SK-N-SH (cell line): ENCODE measurements around the gene C16orf96. TPM values are rescaled to one million over a fixed set of nuclear protein-coding genes. Genes with fewer than 3 reads are reported as not detected.

Experiments used
- CTCF ChIA-PET: fragments of 300-600, 350-600 bp; formaldehyde crosslinking; extraction: SDS; loops from one replicate; lab custom pipeline; 2021; lab: Yijun Ruan, JAX
- POLR2A ChIA-PET: fragments of 350-600 bp; sonication (Branson Sonifier 250); formaldehyde crosslinking; extraction: SDS; loops from one replicate; lab custom pipeline; 2020; ENCODE audit warnings: antibody characterized with exemption, inconsistent platforms; lab: Yijun Ruan, JAX
- DNase-seq: peaks from one replicate; pipeline ENCODE4 v3.0.0; 2012
- H2AFZ ChIP-seq: fragments of 200-600 bp; sonication (generic); 2 replicates; pipeline ENCODE4 v1.8.1; 2016; ENCODE audit warnings: antibody characterized with exemption, mild to moderate bottlenecking, low read depth
- H3F3A ChIP-seq: fragments of 200-600 bp; sonication (generic); replicated peaks from 2 replicates; pipeline ENCODE3; 2016; ENCODE audit warnings: antibody characterized with exemption, mild to moderate bottlenecking; ENCODE audit not compliant: insufficient read depth
- H3K27ac ChIP-seq, 2 experiments: fragments of 200-500 bp in 1 of 2; fragments of 200-600 bp in 1 of 2; sonication (Bioruptor generic) in 1 of 2; sonication (generic), shearing (Covaris generic) in 1 of 2; 2 replicates each; pipeline versions ENCODE4 v1.5.1 to v1.6.1; 2014 to 2016; ENCODE audit warnings: low read depth in 2 of 2, inconsistent platforms in 1 of 2, low read length in 1 of 2, mild to moderate bottlenecking in 1 of 2, mixed read lengths in 1 of 2
- H3K27me3 ChIP-seq: fragments of 200-600 bp; sonication (generic), shearing (Covaris generic); 2 replicates; pipeline ENCODE4 v1.6.1; 2016; ENCODE audit warnings: mixed run types; ENCODE audit not compliant: insufficient read depth
- H3K36me3 ChIP-seq, 2 experiments: fragments of 200-500 bp in 1 of 2; fragments of 200-600 bp in 1 of 2; sonication (Bioruptor generic) in 1 of 2; sonication (generic) in 1 of 2; replicated peaks in 1 of 2; 2 replicates each; pipeline versions ENCODE3 to v1.5.1; 2014 to 2016; ENCODE audit warnings: low read length in 1 of 2, mild to moderate bottlenecking in 1 of 2; ENCODE audit not compliant: insufficient read depth in 2 of 2, control insufficient read depth in 1 of 2
- H3K4me1 ChIP-seq, 2 experiments: fragments of 200-500 bp in 1 of 2; fragments of 200-600 bp in 1 of 2; sonication (Bioruptor generic) in 1 of 2; sonication (generic), shearing (Covaris generic) in 1 of 2; 2 replicates each; pipeline versions ENCODE4 v1.5.1 to v1.6.1; 2014 to 2016; ENCODE audit warnings: low read depth in 1 of 2, low read length in 1 of 2, mixed run types in 1 of 2; ENCODE audit not compliant: insufficient read depth in 2 of 2, control insufficient read depth in 1 of 2
- H3K4me2 ChIP-seq: fragments of 200-600 bp; sonication (generic), shearing (Covaris generic); 2 replicates; pipeline ENCODE4 v1.6.1; 2017; ENCODE audit warnings: mixed run types
- H3K4me3 ChIP-seq, 2 experiments: fragments of 200-500 bp in 1 of 2; fragments of 200-600 bp in 1 of 2; sonication (Bioruptor generic) in 1 of 2; sonication (generic), shearing (Covaris generic) in 1 of 2; 2 replicates each; pipeline versions ENCODE4 v1.5.1 to v1.8.1; 2014 to 2016; ENCODE audit warnings: low read depth in 2 of 2, inconsistent platforms in 1 of 2, low read length in 1 of 2, mild to moderate bottlenecking in 1 of 2, mixed read lengths in 1 of 2, moderate library complexity in 1 of 2
- H3K79me2 ChIP-seq: fragments of 200-600 bp; sonication (generic); 2 replicates; pipeline ENCODE4 v1.8.1; 2017; ENCODE audit warnings: mild to moderate bottlenecking; ENCODE audit not compliant: insufficient read depth
- H3K9ac ChIP-seq: fragments of 200-600 bp; sonication (generic); 2 replicates; pipeline ENCODE4 v1.6.1; 2017; ENCODE audit warnings: mixed run types
- H3K9me2 ChIP-seq: fragments of 200-600 bp; sonication (generic); 2 replicates; pipeline ENCODE4 v1.6.1; 2017; ENCODE audit warnings: mixed run types
- H3K9me3 ChIP-seq: fragments of 200-600 bp; sonication (generic); 2 replicates; pipeline ENCODE4 v1.6.1; 2017; ENCODE audit warnings: mixed run types, mild to moderate bottlenecking, moderate library complexity
- H4K20me1 ChIP-seq: fragments of 200-600 bp; sonication (generic); 2 replicates; pipeline ENCODE4 v1.6.1; 2017; ENCODE audit warnings: mild to moderate bottlenecking, mixed run types; ENCODE audit not compliant: insufficient read depth
- CHD2 ChIP-seq: fragments of 150-350 bp; IDR thresholded peaks from 2 replicates; pipeline ENCODE4 v1.6.1; 2018; ENCODE audit warnings: low read length; ENCODE audit not compliant: partially characterized antibody
- CTCF ChIP-seq: fragments of 200-600 bp; sonication (generic); IDR thresholded peaks from 2 replicates; pipeline ENCODE4 v1.6.1; 2017; ENCODE audit warnings: antibody characterized with exemption, mild to moderate bottlenecking, moderate library complexity
- EZH2phosphoT487 ChIP-seq: fragments of 200-600 bp; sonication (generic); IDR thresholded peaks from 2 replicates; pipeline ENCODE4 v1.6.1; 2017; ENCODE audit warnings: low read depth, mixed run types, mild to moderate bottlenecking, antibody characterized with exemption, moderate library complexity, borderline replicate concordance
- FOSL2 ChIP-seq: IDR thresholded peaks from 2 replicates; pipeline ENCODE4 v1.4.0; 2012; ENCODE audit warnings: low read depth, mild to moderate bottlenecking, moderate library complexity, borderline replicate concordance
- GABPA ChIP-seq: IDR thresholded peaks from 2 replicates; pipeline ENCODE4 v1.4.0; 2012; ENCODE audit warnings: low read depth, mild to moderate bottlenecking
- MAX ChIP-seq: IDR thresholded peaks from 2 replicates; pipeline ENCODE4 v1.4.0; 2012; ENCODE audit warnings: low read depth
- MEF2A ChIP-seq: IDR thresholded peaks from 2 replicates; pipeline ENCODE4 v1.4.0; 2012; ENCODE audit warnings: low read depth, borderline replicate concordance
- NFIC ChIP-seq: IDR thresholded peaks from 2 replicates; pipeline ENCODE4 v1.4.0; 2012; ENCODE audit warnings: borderline replicate concordance
- NRF1 ChIP-seq: IDR thresholded peaks from 2 replicates; pipeline ENCODE4 v1.6.1; 2012; ENCODE audit warnings: low read depth, mild to moderate bottlenecking, low read length
- RAD21 ChIP-seq: IDR thresholded peaks from 2 replicates; pipeline ENCODE4 v1.6.1; 2012; ENCODE audit warnings: mild to moderate bottlenecking, low read length
- RCOR1 ChIP-seq: fragments of 150-350 bp; IDR thresholded peaks from 2 replicates; pipeline ENCODE4 v1.6.1; 2017; ENCODE audit warnings: antibody characterized with exemption, low read length
- REST ChIP-seq: IDR thresholded peaks from 2 replicates; pipeline ENCODE4 v1.6.1; 2012; ENCODE audit warnings: mild to moderate bottlenecking, low read depth, low read length, moderate library complexity
- RFX5 ChIP-seq: IDR thresholded peaks from 2 replicates; pipeline ENCODE4 v1.6.1; 2012; ENCODE audit warnings: mild to moderate bottlenecking, improper control_type of control experiment, low read length
- SMC3 ChIP-seq: IDR thresholded peaks from 2 replicates; pipeline ENCODE4 v1.6.1; 2012; ENCODE audit warnings: low read depth, low read length, improper control_type of control experiment
- TEAD4 ChIP-seq: IDR thresholded peaks from 2 replicates; pipeline ENCODE4 v1.4.0; 2012; ENCODE audit warnings: mild to moderate bottlenecking, borderline replicate concordance; ENCODE audit not compliant: insufficient read depth
- USF2 ChIP-seq: fragments of 150-350 bp; IDR thresholded peaks from 2 replicates; pipeline ENCODE4 v1.6.1; 2017; ENCODE audit warnings: antibody characterized with exemption, low read length, low read depth, borderline replicate concordance
- YY1 ChIP-seq: IDR thresholded peaks from 2 replicates; pipeline ENCODE4 v1.4.0; 2012; ENCODE audit warnings: low read depth, mild to moderate bottlenecking
- ZBTB33 ChIP-seq: IDR thresholded peaks from 2 replicates; pipeline ENCODE4 v1.4.0; 2012; ENCODE audit warnings: low read depth, borderline replicate concordance
- WGBS: methylation state at CpG from one replicate; pipeline ENCODE4 v1.1.6; 2017; ENCODE audit warnings: low lambda C conversion rate; 5-methylcytosine and 5-hydroxymethylcytosine counted together
- polyA plus RNA-seq, 3 experiments: library from polyadenylated mRNA; depleted of rRNA; stranded (reverse); fragments of >200 nt; gene quantifications; 2 replicates each; pipeline ENCODE4 v1.2.3, GENCODE V29; 2012

C16orf96 gene
- polyA plus RNA-seq, 1 of the 3 experiments (the other 2 are of a cell fraction): 0.05 TPM

GRCh38 chr16:4508806-4509205 lies 47.3 kb upstream of the C16orf96 start:
- Histone ChIP-seq H3K9ac (no peak overlapping the region), H3K27me3 (no peaks in the 10 kb centered on the region), H3K4me1 (no peaks in the 10 kb centered on the region; a peak in 1 of 4 replicates), H3F3A (no peaks in the 10 kb centered on the region), H2AFZ (no peak overlapping the region), H3K9me2 (no peaks in the 10 kb centered on the region), H3K9me3 (no peaks in the 10 kb centered on the region), H4K20me1 (no peaks in the 10 kb centered on the region), H3K36me3 (peaks cover 12 to 57% of the 10 kb centered on the region in 2 experiments), H3K79me2 (peaks cover 14% of the 10 kb centered on the region), H3K27ac (no peak overlapping the region), H3K4me2 (no peak overlapping the region), H3K4me3 (no peak overlapping the region)
- no peak for DNase-seq
- 100% methylated on average over 1 of the region's 3 CpGs for WGBS
- CTCF ChIA-PET: interaction anchor here (0.7 to 11.4 kb wide), 8 partner anchors 9 to 448 kb away, joined by 3 to 182 read pairs (median 12); no protein-coding TSS in a partner anchor
- POLR2A ChIA-PET: interaction anchor here (1.1 kb wide), 1 partner anchor 13 kb away, joined by 3 read pairs; no protein-coding TSS in a partner anchor
- TF ChIP-seq RCOR1: no peak
- TF ChIP-seq SMC3: no peak
- no peak for TF ChIP-seq GABPA
- no peak for TF ChIP-seq CTCF
- TF ChIP-seq MEF2A: no peak
- no peak for TF ChIP-seq REST
- no peak for TF ChIP-seq NFIC
- TF ChIP-seq YY1: no peak
- no peak for TF ChIP-seq TEAD4

GRCh38 chr16:4509420-4509819 lies 46.7 kb upstream of the C16orf96 start:
- TF ChIP-seq EZH2phosphoT487 (no peak), YY1 (no peak), RFX5 (no peak), USF2 (no peak), SMC3 (no peak), NRF1 (no peak), RAD21 (no peak), CHD2 (no peak), FOSL2 (no peak), MAX (no peak), ZBTB33 (no peak)
- Histone ChIP-seq H3F3A (no peaks in the 10 kb centered on the region), H3K27ac (no peak overlapping the region), H3K4me1 (no peaks in the 10 kb centered on the region; a peak in 1 of 4 replicates), H3K79me2 (peaks cover 8% of the 10 kb centered on the region), H2AFZ (no peak overlapping the region), H4K20me1 (no peaks in the 10 kb centered on the region), H3K4me2 (no peak overlapping the region), H3K4me3 (no peak overlapping the region), H3K9me2 (no peaks in the 10 kb centered on the region), H3K9me3 (no peaks in the 10 kb centered on the region), H3K9ac (no peak overlapping the region), H3K27me3 (no peaks in the 10 kb centered on the region), H3K36me3 (peaks cover 12 to 59% of the 10 kb centered on the region in 2 experiments)
- DNase-seq: no peak
- POLR2A ChIA-PET: no interaction called here
- CTCF ChIA-PET: interaction anchor here (0.6 to 11.4 kb wide), 9 partner anchors 9 to 115 kb away, joined by 3 to 182 read pairs (median 4); partner anchors contain the start of genes HMOX2 and MGRN1
- 96% methylated on average over 8 of the region's 8 CpGs for WGBS
